ENCODE data around the gene ARAP2.

ARAP2 gene

DNA sequence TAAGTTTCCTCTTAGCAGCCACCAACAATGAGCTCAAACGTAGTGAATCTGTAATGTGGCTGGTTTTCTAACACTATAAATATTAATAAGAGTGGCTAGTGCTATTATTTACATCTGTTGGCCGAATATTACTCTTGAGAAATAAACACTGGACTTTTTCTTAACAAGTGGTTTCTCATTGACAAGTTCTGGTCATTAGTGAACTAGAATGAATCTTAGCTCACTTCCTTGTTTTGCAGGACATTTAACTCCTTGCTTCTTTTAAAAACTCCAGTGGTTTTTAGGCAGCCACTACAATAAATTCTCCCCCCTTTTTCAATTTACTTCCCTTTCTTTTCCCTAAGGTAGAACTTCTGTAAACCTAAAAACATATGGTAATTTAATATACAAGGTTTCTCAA lies 177.2 kb downstream of the ARAP2 start:
- H3K9me3 ChIP-seq (ENCODE audit: control insufficient read depth, low read length), result no peaks in the 10 kb centered on the region

DNA sequence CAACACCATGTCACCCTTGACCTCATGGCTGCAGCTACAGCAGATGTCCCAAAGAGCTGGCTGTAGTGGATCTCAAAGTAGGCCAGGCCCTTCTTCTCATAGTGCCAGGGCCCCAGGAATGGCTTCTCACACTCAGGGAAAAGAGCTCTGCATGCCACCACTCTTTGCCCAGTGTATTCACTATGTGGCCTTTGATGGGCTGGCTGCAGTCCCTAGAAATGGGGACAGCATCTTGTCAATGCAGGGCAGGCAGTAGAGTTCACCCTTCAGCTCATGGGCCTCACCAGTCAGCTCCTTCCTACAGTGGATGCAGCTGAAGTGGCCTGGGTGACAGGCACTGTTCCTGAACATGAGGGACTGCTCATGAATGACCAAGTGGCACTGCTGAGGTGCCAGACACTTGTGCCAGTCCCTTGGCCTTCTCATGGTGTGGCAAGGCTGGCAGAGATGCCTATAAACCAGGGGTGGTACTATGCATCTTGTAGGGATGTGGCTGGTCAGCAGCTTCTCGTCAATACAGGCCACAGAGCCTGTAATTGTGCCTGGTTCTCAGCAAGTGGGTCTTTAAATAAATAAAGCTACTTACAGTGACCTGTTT lies 178.9 kb downstream of the ARAP2 start:
- 80% methylated on average over 1 of the region's 1 CpG; no CpG with 5 or more reads in 1 of the 2 experiments for WGBS, 2 experiments (ENCODE audit: insufficient coverage in 2 of 2)
- H3K36me3 ChIP-seq (ENCODE audit: control insufficient read depth, insufficient read depth, low read length), result no peaks in the 10 kb centered on the region

More for the DNA sequence above, 177.2 kb downstream of the ARAP2 start:
- 80% methylated on average over 1 of the region's 2 CpGs; no CpG with 5 or more reads in 1 of the 2 experiments for WGBS, 2 experiments (ENCODE audit: insufficient coverage in 2 of 2)
- H3K36me3 ChIP-seq (ENCODE audit: control insufficient read depth, insufficient read depth, low read length), result no peaks in the 10 kb centered on the region
- no peak overlapping the region for H3K4me3 ChIP-seq (ENCODE audit: extremely low read depth, insufficient read depth, low read length, poor library complexity, severe bottlenecking)
- no peak overlapping the region for H3K27ac ChIP-seq (ENCODE audit: low read depth, low read length, severe bottlenecking)
- no peaks in the 10 kb centered on the region for H3K4me1 ChIP-seq (ENCODE audit: control insufficient read depth, insufficient read depth, low read length, poor library complexity, severe bottlenecking)

DNA sequence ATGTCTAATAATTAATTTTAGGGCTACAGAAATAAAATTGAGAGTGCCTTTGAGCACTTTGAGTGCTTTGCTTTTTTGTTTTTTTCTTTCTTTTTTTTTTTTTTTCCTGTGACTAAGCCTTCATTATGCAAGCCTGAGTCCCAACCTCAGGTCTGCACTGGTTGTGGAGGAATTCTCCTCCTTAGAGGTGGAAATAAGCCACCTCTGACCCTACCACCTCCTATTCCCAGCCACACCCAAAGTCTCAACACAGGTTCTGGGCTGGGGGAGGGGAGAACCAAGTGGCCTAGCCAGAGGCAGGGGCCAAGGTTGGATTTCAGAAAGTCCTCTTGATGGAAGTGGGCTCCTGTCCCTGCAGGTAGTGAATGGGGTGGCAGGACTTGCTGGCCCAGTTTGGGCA lies 180.2 kb downstream of the ARAP2 start:
- H3K4me3 ChIP-seq (ENCODE audit: extremely low read depth, insufficient read depth, low read length, poor library complexity, severe bottlenecking), result no peak overlapping the region
- H3K9me3 ChIP-seq (ENCODE audit: control insufficient read depth, low read length), result no peaks in the 10 kb centered on the region
- H3K4me1 ChIP-seq (ENCODE audit: control insufficient read depth, insufficient read depth, low read length, poor library complexity, severe bottlenecking), result no peaks in the 10 kb centered on the region
- no peak overlapping the region for H3K27ac ChIP-seq (ENCODE audit: low read depth, low read length, severe bottlenecking)
- H3K36me3 ChIP-seq (ENCODE audit: control insufficient read depth, insufficient read depth, low read length), result no peaks in the 10 kb centered on the region

More for the DNA sequence above, 178.9 kb downstream of the ARAP2 start:
- Histone ChIP-seq H3K27ac (ENCODE audit: low read depth, low read length, severe bottlenecking) (no peak overlapping the region), H3K4me1 (ENCODE audit: control insufficient read depth, insufficient read depth, low read length, poor library complexity, severe bottlenecking) (no peaks in the 10 kb centered on the region), H3K4me3 (ENCODE audit: extremely low read depth, insufficient read depth, low read length, poor library complexity, severe bottlenecking) (no peak overlapping the region), H3K9me3 (ENCODE audit: control insufficient read depth, low read length) (no peaks in the 10 kb centered on the region)

DNA sequence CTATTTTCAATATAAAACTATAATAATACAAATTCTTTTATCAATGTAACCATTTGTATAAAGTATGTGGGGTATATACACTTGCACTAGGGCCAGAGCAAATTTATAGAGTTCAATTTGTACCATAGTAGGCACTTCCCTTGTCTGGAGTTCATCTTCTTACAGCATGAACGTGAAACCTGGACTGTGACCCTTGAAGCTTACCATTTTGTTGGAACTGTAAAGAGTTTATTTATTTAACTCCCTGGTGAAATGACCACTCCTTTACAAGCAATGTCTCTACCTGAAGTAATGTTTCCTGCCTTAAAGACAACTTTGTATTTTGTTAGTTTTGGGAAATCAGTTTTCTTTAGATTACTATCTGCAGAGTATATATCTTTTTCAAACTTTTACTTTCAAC lies 188.2 kb downstream of the ARAP2 start:
- H3K9me3 ChIP-seq (ENCODE audit: control insufficient read depth, low read length), result no peaks in the 10 kb centered on the region
- H3K27ac ChIP-seq (ENCODE audit: low read depth, low read length, severe bottlenecking), result no peak overlapping the region
- no peaks in the 10 kb centered on the region for H3K4me1 ChIP-seq (ENCODE audit: control insufficient read depth, insufficient read depth, low read length, poor library complexity, severe bottlenecking)
- H3K36me3 ChIP-seq (ENCODE audit: control insufficient read depth, insufficient read depth, low read length), result no peaks in the 10 kb centered on the region
- H3K4me3 ChIP-seq (ENCODE audit: extremely low read depth, insufficient read depth, low read length, poor library complexity, severe bottlenecking), result no peak overlapping the region
- WGBS, 2 experiments (ENCODE audit: insufficient coverage in 2 of 2), result no CpG with 5 or more reads among the region's 1 CpG

DNA sequence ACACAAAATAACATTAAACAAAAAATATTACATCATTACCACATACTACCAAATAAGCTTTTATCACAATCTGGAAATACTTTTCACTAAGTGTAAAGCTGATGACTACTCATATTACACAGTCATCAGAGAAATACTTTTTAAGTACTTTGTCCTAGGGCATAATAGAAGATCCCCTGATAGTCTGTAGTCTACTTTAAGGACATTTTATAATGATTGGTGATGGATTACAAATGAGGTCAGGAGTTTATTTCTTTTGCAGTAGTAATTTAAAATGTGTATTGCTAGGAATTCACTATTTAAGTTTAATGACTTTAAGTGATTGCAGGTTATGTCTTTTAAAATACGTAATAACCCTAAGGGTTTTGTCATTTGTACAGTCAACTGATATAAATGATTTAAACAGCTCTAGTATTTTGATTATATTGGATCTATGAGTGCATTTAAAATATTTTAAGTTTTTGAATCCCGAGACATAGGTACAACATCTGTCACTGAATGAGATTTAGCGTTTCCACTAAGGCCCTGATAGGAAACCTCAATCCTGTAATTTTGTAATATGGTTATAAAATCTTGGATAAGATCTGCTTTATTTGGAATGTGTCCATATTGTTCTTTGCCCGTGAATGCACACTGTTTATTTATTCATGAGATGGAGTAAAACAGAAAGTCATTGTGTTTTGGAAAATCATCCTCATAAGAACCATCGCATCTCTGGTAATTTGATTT lies 189.5 kb downstream of the ARAP2 start:
- H3K4me1 ChIP-seq (ENCODE audit: control insufficient read depth, insufficient read depth, low read length, poor library complexity, severe bottlenecking), result no peaks in the 10 kb centered on the region
- H3K27ac ChIP-seq (ENCODE audit: low read depth, low read length, severe bottlenecking), result no peak overlapping the region
- WGBS, 2 experiments (ENCODE audit: insufficient coverage in 2 of 2), result 93 to 100% methylated on average over 2 to 3 of the region's 5 CpGs
- H3K4me3 ChIP-seq (ENCODE audit: extremely low read depth, insufficient read depth, low read length, poor library complexity, severe bottlenecking), result no peak overlapping the region
- no peaks in the 10 kb centered on the region for H3K9me3 ChIP-seq (ENCODE audit: control insufficient read depth, low read length)
- no peaks in the 10 kb centered on the region for H3K36me3 ChIP-seq (ENCODE audit: control insufficient read depth, insufficient read depth, low read length)

DNA sequence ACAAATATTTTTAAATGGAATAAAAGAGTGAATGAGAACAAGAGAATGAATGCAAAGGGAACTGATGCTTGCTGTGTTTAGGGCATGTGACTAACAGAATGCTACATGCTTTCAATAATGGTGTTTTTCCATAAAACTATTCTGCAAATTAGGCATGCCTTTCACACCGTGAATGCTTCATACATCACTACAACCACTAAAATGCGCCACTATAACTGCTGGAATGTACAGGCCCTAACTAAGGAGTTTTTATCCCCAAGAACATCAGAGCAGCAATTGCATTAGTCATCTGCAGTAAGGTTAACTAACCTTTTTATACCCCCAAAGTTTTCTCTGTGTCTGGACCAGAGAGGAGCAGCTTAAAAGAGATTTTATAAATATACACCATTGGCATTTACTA lies 190.4 kb downstream of the ARAP2 start:
- Histone ChIP-seq H3K4me1 (ENCODE audit: control insufficient read depth, insufficient read depth, low read length, poor library complexity, severe bottlenecking) (no peaks in the 10 kb centered on the region), H3K27ac (ENCODE audit: low read depth, low read length, severe bottlenecking) (no peak overlapping the region), H3K36me3 (ENCODE audit: control insufficient read depth, insufficient read depth, low read length) (no peaks in the 10 kb centered on the region), H3K4me3 (ENCODE audit: extremely low read depth, insufficient read depth, low read length, poor library complexity, severe bottlenecking) (no peak overlapping the region), H3K9me3 (ENCODE audit: control insufficient read depth, low read length) (no peaks in the 10 kb centered on the region)
- 78 to 82% methylated on average over 2 of the region's 2 CpGs for WGBS, 2 experiments (ENCODE audit: insufficient coverage in 2 of 2)

DNA sequence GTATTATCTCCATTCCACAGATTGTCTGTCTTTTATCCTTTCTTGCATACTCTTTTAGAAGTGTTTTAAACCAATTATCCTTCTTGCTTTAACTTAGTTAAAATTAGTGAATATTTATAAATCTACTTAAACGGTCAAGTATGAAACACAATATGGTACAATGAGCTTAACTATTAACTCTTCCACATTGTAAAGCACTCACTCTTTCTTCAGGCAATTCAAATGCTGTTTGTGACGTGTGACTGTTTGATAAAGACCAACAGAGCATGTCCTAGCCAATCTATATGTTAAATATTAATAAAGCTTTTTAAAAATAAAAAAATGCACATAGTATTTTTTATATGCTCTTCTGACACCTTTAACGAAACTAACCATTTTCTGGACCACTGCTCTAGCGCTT lies 192.7 kb downstream of the ARAP2 start:
- Histone ChIP-seq H3K4me3 (ENCODE audit: extremely low read depth, insufficient read depth, low read length, poor library complexity, severe bottlenecking) (no peak overlapping the region), H3K27ac (ENCODE audit: low read depth, low read length, severe bottlenecking) (no peak overlapping the region), H3K36me3 (ENCODE audit: control insufficient read depth, insufficient read depth, low read length) (no peaks in the 10 kb centered on the region), H3K9me3 (ENCODE audit: control insufficient read depth, low read length) (no peaks in the 10 kb centered on the region), H3K4me1 (ENCODE audit: control insufficient read depth, insufficient read depth, low read length, poor library complexity, severe bottlenecking) (no peaks in the 10 kb centered on the region)
- no CpG with 5 or more reads among the region's 4 CpGs for WGBS, 2 experiments (ENCODE audit: insufficient coverage in 2 of 2)

DNA sequence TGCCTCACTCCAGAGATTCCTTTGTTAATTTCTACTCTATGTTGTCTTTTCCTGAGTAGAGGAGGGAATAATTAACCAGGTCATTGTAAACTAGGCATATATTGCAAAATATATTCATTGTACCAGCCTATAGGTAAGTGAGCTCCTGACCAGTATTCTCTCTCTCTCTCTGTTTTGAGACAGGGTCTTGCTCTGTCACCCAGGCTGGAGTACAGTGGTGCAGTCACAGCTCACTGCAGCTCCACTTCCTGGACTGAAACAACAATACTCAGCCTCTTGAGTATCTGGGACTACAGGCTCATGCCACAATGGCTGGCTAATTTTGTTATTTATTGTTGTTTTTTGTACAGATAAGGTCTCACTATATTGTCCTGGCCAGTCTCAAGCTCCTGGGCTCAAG lies 198.3 kb downstream of the ARAP2 start:
- Histone ChIP-seq H3K9me3 (ENCODE audit: control insufficient read depth, low read length) (no peaks in the 10 kb centered on the region), H3K27ac (ENCODE audit: low read depth, low read length, severe bottlenecking) (no peak overlapping the region), H3K4me1 (ENCODE audit: control insufficient read depth, insufficient read depth, low read length, poor library complexity, severe bottlenecking) (no peaks in the 10 kb centered on the region), H3K36me3 (ENCODE audit: control insufficient read depth, insufficient read depth, low read length) (no peaks in the 10 kb centered on the region), H3K4me3 (ENCODE audit: extremely low read depth, insufficient read depth, low read length, poor library complexity, severe bottlenecking) (no peak overlapping the region)

DNA sequence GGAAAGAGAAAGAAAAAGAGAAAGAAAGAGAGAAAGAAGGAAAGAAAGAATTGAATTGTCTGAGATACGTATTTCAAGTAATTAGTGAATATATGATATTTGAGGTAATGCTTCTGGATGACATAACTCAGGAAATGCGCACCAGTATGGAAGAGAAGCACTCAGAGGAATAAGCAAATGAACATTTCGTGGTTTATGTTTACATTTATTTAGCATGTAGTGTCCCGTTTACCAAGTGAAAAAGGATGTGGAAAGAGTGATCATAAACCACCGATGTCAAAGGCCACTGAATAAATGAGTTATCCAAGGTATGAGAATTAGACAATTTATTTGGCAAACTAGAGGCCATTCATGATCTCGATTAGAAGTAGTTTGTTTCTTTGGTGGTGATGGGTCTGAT lies 200.4 kb downstream of the ARAP2 start:
- H3K4me1 ChIP-seq (ENCODE audit: control insufficient read depth, insufficient read depth, low read length, poor library complexity, severe bottlenecking), result no peaks in the 10 kb centered on the region
- H3K4me3 ChIP-seq (ENCODE audit: extremely low read depth, insufficient read depth, low read length, poor library complexity, severe bottlenecking), result no peak overlapping the region
- no peaks in the 10 kb centered on the region for H3K36me3 ChIP-seq (ENCODE audit: control insufficient read depth, insufficient read depth, low read length)
- 86 to 91% methylated on average over 6 of the region's 6 CpGs for WGBS, 2 experiments (ENCODE audit: insufficient coverage in 2 of 2)
- H3K9me3 ChIP-seq (ENCODE audit: control insufficient read depth, low read length), result no peaks in the 10 kb centered on the region
- H3K27ac ChIP-seq (ENCODE audit: low read depth, low read length, severe bottlenecking), result no peak overlapping the region

DNA sequence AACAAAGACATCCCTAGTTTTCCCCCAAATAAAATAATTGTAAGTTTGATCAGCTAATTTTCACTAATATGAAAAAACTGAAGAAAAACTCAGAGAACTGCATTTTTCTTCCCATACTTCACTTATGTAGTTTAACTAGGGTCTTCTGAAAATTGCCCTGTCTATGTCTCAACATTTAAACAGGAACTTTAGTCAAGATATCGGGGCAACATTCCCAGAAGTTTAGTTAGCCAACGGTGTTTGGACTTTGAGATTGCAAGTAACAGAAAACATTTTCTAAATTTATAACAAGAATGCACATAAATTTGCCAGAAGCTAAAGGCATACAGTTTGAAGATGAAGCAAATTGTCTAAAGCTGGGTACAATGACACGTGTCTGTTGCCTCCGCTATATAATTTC lies 201.1 kb downstream of the ARAP2 start:
- no peaks in the 10 kb centered on the region for H3K36me3 ChIP-seq (ENCODE audit: control insufficient read depth, insufficient read depth, low read length)
- 83 to 100% methylated on average over 2 of the region's 4 CpGs for WGBS, 2 experiments (ENCODE audit: insufficient coverage in 2 of 2)
- no peak overlapping the region for H3K27ac ChIP-seq (ENCODE audit: low read depth, low read length, severe bottlenecking)

DNA sequence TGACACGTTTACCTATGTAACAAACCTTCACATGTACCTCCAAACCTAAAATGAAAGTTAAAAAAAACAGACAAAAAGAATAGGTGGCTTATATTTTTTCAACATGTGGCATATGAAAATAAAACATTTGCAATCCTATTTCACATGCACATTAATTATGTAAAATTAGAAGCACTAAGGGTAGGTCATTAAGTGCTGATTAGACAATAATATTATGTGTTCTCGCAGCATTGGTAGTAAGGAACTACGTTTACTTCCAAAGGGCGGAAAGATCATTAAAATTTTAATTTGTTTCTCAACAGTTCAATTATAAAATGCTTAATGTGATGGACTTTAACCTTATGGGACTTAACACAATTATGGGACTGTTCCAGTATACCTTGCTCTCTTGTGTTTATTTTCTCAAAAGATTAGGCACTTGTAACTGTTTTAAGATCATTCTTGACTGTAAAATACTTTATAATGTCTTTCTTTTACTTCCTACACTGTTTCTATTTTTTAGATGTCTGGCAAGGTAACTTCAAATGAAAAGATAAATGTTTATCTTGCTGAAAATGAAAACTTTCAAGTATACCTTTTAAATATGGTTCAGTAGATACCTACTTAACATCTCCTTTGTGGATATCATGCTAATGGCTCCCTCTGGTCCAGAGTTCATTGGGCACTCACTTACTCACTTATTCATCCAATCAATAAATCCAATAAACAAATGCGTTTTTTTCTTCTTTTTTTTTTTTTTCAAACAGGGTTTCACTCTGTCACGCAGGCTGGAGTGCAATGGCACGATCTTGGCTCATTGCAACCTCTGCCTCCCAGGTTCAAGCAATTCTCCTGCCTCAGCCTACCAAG lies 202.0 kb downstream of the ARAP2 start:
- no peak overlapping the region for H3K27ac ChIP-seq (ENCODE audit: low read depth, low read length, severe bottlenecking)
- H3K9me3 ChIP-seq (ENCODE audit: control insufficient read depth, low read length), result no peaks in the 10 kb centered on the region
- H3K36me3 ChIP-seq (ENCODE audit: control insufficient read depth, insufficient read depth, low read length), result no peaks in the 10 kb centered on the region
- no peaks in the 10 kb centered on the region for H3K4me1 ChIP-seq (ENCODE audit: control insufficient read depth, insufficient read depth, low read length, poor library complexity, severe bottlenecking)
- WGBS, 2 experiments (ENCODE audit: insufficient coverage in 2 of 2), result 86 to 92% methylated on average over 2 to 3 of the region's 7 CpGs
- no peak overlapping the region for H3K4me3 ChIP-seq (ENCODE audit: extremely low read depth, insufficient read depth, low read length, poor library complexity, severe bottlenecking)

More for the DNA sequence above, 201.1 kb downstream of the ARAP2 start:
- H3K4me3 ChIP-seq (ENCODE audit: extremely low read depth, insufficient read depth, low read length, poor library complexity, severe bottlenecking), result no peak overlapping the region
- no peaks in the 10 kb centered on the region for H3K9me3 ChIP-seq (ENCODE audit: control insufficient read depth, low read length)
- no peaks in the 10 kb centered on the region for H3K4me1 ChIP-seq (ENCODE audit: control insufficient read depth, insufficient read depth, low read length, poor library complexity, severe bottlenecking)
